ENCODE data around the gene CLCF1.

The CLCF1 gene

GRCh38 chr11:67376063-67376820, 2.8 kb upstream of the CLCF1 start:
- in situ Hi-C loops (cut with HindIII; ENCODE audit: low sequenced_read_pairs) = no loop called here

DNA sequence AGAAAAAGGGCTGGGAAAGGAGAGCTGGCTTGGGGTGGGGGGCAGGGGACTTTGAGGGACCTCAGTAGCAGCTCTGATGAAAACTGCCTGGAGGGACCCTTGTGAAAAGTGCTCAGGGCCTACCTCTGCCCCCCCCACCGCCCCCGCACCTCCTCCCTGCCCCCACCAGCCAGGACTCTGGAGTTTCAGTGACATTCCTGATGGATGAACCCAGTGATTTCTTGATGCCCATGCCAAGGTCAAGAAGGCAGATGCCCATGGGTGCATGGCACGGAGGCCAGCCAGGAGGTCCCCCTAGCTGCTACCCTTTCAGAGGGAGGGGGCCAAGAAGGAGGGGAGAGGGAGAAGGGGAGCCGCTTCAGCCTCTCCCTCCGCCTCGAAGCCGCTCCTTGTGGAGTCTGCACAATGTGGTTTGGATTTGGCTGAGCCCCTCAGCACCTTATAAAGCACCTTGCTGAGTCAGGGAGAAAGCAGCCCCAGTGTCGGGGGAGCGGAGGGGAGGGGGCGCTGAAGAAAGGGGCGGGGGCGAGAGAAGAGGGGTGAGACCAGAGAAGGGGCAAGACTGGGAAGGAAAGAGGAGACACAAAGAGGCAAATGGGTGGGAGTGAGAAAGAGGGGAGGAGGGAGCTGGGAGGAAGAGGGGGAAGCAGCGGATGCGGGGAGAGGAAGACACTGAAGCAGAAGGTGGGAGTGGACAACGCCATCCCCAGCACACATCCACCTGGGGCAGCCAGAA, 2.1 kb upstream of the CLCF1 start:
- in situ Hi-C loops (cut with HindIII; ENCODE audit: low sequenced_read_pairs) = no loop called here

GRCh38 chr11:67374571-67375281, 1.3 kb upstream of the CLCF1 start:
- in situ Hi-C loops (cut with HindIII; ENCODE audit: low sequenced_read_pairs) = no loop called here

- in situ Hi-C loops (cut with HindIII; ENCODE audit: low sequenced_read_pairs) = no loop called here
These were observed 511 bp upstream of the CLCF1 start for GRCh38 chr11:67373648-67374570.

GRCh38 chr11:67372321-67372992, 941 bp downstream of the CLCF1 start:
- in situ Hi-C loops (cut with HindIII; ENCODE audit: low sequenced_read_pairs) = no loop called here

- in situ Hi-C loops (cut with HindIII; ENCODE audit: low sequenced_read_pairs) = no loop called here
These were observed 1.5 kb downstream of the CLCF1 start for GRCh38 chr11:67371911-67372320.

GRCh38 chr11:67371189-67371910, 2.0 kb downstream of the CLCF1 start:
- in situ Hi-C loops (cut with HindIII; ENCODE audit: low sequenced_read_pairs) = no loop called here

- in situ Hi-C loops (cut with HindIII; ENCODE audit: low sequenced_read_pairs) = no loop called here
These were observed 2.9 kb downstream of the CLCF1 start for GRCh38 chr11:67370351-67371076.

DNA sequence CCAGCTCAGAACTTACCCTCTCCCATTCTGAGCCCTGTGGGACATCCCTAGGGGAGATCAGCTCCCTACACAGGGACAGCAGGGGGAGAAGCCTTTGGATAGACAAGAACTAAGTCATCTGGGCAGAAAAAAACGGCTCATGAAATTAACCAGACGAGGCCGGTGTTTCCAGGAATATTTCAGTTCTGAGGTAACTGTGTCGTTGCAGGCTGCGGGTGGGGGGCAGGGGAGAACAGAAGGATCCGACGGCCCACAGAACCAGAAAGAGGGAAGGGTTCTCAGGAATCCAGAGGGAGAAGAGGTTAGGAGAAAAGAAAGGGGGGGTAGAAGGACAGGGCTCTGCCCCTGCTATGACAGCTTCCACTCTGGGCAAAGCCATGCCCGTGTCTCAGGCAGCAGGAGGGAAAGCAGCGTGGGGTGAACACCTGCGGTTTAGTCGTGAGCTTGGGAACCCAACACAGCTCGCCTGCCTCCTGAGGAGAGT, 3.6 kb downstream of the CLCF1 start:
- in situ Hi-C loops (cut with HindIII; ENCODE audit: low sequenced_read_pairs) = no loop called here

DNA sequence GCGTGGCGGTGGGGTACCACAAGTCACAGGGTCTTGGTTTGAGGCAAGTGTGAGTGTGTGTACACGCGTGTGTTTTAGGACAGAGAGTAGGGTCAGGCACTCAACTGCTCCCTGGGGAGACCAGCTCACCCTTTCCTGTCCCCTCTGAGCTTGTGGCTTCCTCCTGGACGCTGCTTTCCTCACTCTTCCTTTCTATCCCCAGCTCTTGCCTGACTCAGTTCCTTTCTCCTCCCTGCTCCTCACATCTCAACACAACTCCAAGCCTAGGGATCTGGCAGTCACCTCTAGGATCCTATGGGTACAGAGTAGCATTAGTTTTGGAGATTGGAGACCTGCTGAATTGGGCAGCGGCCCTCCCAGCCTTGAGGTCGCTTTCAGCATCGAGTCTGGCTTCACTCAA, 4.1 kb downstream of the CLCF1 start:
- in situ Hi-C loops (cut with HindIII; ENCODE audit: low sequenced_read_pairs) = no loop called here

- in situ Hi-C loops (cut with HindIII; ENCODE audit: low sequenced_read_pairs) = no loop called here
These were observed 4.8 kb downstream of the CLCF1 start for GRCh38 chr11:67368621-67369020.

DNA sequence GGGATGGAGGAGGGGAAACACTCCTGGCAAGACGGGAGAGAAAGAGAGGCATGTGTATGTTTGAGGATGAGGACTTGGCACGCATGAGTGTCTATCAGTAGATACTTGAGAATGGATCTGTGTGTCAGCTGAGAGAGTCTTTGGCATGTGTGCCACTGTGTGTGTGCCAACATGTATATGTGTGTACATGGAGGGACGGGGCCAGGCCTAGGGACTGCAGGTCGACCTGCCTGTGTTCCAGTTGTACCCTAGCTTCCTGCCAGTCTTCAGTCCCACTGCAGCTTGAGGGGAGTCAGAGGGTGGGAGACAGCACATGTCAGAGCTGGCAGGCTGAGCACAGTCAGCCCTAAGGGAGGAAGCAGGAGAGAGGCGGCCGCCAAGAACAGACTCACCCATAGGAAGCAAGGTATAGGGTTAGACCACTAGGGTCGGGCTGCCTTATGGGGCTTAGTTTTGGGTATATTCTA, 5.6 kb downstream of the CLCF1 start:
- in situ Hi-C loops (cut with HindIII; ENCODE audit: low sequenced_read_pairs) = no loop called here

GRCh38 chr11:67366961-67367760, 6.2 kb downstream of the CLCF1 start:
- in situ Hi-C loops (cut with HindIII; ENCODE audit: low sequenced_read_pairs) = no loop called here

GRCh38 chr11:67366546-67366945, 6.9 kb downstream of the CLCF1 start:
- in situ Hi-C loops (cut with HindIII; ENCODE audit: low sequenced_read_pairs) = no loop called here

- in situ Hi-C loops (cut with HindIII; ENCODE audit: low sequenced_read_pairs) = no loop called here
These were observed 7.5 kb downstream of the CLCF1 start for GRCh38 chr11:67365736-67366444.

DNA sequence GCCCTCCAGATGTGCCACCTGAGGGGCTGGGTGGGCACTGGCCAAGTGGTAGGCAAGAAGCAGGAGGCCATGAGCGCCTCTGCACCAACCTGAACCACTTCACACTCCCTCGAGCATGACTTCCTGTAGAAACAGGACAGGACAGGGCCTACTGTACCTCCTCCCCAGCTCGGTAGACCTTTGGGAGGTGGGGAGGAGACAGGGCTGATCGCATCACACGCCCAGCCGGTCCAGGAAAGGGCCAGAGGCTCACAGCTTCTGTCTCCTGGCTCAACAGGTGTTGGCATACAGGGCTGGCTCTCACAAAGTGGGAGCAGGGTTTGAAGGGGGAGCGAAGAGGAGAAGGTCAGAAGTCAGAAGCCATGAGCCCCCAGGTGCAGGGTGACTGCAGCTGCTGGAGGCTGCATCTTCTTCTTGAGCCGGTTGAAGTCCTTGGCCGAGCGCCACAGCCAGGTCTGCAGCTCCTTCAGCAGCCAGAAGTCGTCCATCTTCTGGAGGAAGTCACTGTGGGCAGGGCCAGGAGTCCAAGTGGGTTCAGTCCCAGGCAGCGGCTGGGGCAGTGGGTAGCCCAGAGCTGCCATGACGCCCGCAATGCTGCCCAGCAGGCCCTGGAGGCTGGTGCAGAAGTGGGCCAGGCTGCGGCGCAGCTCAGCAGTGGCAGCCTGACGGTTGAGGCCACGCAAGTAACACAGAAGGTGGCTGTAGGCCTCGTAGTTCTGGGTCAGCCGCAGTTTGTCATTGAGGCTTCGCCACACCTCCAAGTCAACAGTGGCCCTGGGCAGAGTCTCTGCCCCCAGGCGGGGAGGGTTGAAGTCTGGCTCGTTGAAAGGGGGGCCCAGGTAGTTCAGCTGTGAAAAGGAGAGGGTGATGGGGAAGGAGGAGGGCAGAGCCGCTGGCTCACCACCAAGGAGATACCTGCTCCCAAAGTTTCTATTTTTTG, 8.3 kb downstream of the CLCF1 start:
- in situ Hi-C loops (cut with HindIII; ENCODE audit: low sequenced_read_pairs) = no loop called here

Data from DLD1 (cell line).